ENCODE measurements around the gene GHR.

DNA sequence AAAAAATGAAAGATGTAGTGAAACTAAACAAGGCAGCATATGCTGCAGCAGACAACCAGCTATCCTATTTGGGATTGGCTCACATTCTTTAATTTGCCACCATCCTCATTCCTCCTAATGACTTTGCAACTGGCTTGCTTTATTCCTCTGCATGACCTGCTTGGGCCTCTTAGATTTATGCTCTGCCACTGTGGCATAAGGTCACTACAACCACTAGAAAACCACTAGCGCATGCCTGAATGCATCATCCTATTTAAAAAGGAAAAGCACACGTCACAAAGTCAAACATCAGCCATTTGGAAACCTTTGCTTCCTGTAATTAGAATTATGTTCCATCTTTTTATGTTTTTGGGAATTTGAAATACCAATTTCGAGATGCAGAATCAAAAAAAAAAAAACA, 292.5 kb downstream of the GHR start:
- TF ChIP-seq ZFX (IDR thresholded peaks at IDR 0.05; ENCODE audit: borderline replicate concordance): no peak
- TF ChIP-seq, protein P1, sequence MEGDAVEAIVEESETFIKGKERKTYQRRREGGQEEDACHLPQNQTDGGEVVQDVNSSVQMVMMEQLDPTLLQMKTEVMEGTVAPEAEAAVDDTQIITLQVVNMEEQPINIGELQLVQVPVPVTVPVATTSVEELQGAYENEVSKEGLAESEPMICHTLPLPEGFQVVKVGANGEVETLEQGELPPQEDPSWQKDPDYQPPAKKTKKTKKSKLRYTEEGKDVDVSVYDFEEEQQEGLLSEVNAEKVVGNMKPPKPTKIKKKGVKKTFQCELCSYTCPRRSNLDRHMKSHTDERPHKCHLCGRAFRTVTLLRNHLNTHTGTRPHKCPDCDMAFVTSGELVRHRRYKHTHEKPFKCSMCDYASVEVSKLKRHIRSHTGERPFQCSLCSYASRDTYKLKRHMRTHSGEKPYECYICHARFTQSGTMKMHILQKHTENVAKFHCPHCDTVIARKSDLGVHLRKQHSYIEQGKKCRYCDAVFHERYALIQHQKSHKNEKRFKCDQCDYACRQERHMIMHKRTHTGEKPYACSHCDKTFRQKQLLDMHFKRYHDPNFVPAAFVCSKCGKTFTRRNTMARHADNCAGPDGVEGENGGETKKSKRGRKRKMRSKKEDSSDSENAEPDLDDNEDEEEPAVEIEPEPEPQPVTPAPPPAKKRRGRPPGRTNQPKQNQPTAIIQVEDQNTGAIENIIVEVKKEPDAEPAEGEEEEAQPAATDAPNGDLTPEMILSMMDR (IDR thresholded peaks at IDR 0.05): no peak
